HK-2 (cell line): ENCODE measurements around the gene GPC6.

Source experiments
- DNase-seq: peaks from one replicate; pipeline ENCODE4 v3.0.0-alpha.2; 2018; ENCODE audit not compliant: unreplicated experiment

GPC6 gene

DNA sequence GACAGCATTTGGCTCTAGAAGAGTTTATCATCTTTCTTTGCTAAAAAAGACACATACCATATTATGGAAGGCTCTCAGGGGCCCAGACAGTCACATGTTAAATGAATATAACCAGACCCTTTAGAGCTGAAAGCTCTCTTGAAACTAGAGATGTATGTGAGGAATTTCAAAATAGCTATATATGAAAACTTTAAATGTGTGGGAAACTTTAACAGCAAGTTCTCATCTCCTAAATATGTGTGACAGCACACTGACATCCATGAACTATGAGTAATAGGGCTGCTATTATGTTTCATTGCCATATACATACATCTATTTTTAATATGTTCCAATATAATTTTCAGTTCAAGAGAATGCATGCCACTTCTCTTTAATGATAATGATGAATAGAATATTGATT lies 509.5 kb downstream of the GPC6 start:
- DNase-seq: no peak

DNA sequence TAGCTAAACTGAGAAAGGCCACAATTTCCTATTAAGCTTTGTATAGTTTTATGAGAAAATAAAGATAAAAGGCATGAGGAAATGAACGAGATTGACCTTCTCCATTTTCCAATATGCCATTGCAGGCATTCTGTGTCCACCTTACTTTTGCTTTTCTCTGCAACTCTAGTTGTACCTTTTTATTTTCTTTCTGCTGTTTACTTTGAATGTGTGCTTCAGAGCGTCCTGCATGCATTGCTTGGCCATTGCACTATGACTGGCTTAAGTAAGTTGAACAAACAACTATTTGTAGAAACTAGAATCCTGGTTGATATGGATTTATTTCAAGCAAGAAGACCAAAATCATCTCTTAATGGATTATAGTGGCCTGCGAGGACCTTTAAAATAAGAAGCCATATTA lies 510.3 kb downstream of the GPC6 start:
- no peak for DNase-seq

- no peak for DNase-seq
Measured at GRCh38 chr13:93740334-93740733, 513.7 kb downstream of the GPC6 start.

- no peak for DNase-seq
Measured at GRCh38 chr13:93744033-93744432, 517.4 kb downstream of the GPC6 start.

- DNase-seq: no peak
Measured at GRCh38 chr13:93744886-93745285, 518.3 kb downstream of the GPC6 start.

DNA sequence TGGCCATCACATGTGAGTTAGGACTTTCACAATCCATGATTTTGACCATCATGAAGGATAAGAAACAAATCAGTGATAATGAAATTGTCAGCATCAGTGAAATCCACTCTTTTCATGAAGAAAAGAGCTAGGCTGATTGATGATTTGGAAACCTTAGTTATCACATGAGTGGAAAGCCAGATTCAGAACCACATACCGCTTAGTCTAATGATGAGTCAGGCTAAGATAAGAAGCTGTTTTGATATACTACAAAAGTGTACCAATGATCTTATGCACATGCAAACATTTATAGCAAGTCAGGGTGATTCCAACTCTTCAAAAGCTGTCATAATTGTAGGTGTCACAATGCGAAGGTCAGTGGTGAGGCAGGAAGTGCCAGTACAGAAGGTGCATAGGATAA lies 519.3 kb downstream of the GPC6 start:
- DNase-seq: no peak

DNA sequence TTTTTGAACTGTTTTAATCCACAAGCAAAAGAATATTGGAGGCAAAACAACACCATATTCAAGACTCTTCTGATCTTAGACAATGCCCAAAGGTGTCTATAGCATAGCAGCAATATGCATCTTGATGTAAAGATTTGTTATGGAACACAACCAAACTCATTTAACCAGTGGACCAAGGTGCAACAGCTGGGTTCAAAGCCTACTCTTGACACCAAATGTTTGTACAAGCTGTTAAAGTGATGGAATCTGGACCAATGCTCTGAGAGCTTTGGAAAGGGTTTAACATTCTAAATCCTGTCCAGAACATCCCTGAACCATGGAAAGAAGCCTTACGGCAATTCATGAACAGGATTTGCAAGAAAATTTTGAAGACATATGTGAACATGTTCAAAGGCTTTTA lies 520.0 kb downstream of the GPC6 start:
- DNase-seq: no peak

DNA sequence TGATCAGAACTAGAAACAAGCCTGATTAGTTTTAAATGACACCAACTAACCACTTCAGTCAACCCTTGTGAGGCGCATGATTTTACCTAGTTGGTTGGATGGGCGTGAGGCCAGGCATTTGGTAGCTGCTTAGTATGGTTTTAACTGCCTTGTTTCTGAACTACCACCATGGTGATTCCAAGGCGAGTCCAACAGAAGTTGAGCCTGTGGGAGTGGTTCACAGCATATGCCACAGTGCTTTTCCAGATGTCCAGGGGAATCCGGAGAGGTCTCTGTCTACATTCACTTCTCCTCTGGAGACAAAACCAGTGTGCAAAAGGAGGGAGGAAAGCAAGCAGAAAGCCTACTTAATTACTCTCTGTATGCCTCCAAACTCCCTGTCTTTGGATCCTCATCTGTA lies 524.1 kb downstream of the GPC6 start:
- DNase-seq: no peak

- no peak for DNase-seq
Measured at GRCh38 chr13:93751117-93751516, 524.5 kb downstream of the GPC6 start.

- DNase-seq: no peak
Measured at GRCh38 chr13:93752541-93752940, 525.9 kb downstream of the GPC6 start.

DNA sequence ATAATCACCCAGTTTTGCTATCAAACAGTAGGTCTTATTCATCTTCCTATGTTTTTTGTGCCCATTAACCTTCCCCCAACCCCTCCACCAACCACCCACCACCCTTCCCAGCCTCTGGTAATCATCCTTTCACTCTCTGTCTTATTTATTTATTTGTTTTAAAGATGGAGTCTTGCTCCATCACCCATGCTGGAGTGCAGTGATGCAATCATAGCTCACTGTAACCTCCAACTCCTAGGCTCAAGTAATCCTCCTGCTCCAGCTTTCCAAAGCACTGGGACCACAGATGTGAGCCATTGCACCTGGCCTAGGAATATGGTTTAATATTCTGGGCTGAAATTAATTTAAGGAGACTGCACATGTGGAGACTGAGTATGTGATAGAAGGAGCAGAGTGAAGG lies 527.0 kb downstream of the GPC6 start:
- no peak for DNase-seq

- DNase-seq: no peak
Measured at GRCh38 chr13:93755341-93755740, 528.7 kb downstream of the GPC6 start.

DNA sequence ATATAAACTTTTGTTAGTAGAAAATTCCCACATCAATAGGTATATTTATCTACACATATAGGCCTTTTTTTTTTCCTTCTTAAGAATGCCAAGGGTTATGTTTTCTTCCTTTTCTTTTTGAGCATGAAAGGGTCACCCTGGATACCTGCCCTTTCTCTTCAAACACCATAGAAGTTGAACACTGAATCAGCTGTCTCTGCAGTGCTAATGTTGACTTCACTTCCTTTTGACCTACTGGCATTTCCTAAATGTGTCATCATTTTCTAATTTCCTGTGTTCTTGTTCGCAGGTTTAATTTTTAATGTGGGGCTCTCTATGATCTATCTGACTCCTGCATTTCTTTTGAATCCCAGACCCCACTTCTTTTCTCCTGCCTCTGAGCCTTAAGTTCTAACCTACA lies 532.0 kb downstream of the GPC6 start:
- no peak for DNase-seq

GRCh38 chr13:93762708-93763426 lies 536.3 kb downstream of the GPC6 start:
- no peak for DNase-seq

DNA sequence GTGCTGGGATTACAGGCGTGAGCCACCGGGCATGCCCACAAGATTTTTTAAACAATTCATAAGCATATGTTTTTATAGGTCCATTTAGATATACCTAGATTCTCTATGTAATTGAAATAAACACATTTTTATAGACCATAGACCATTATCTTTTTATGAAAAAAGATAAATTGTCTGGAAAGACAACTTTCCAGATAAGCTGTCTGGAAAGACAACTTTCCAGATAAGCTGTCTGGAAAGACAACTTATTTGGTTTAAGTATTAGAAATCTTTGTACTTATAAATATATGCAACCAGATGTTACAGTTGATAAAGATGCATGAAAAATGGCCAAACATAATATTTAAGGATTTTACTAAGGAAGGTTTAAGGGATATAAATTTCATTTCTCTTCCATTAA lies 538.5 kb downstream of the GPC6 start:
- DNase-seq: no peak

GRCh38 chr13:93765811-93766210 lies 539.2 kb downstream of the GPC6 start:
- DNase-seq: no peak

DNA sequence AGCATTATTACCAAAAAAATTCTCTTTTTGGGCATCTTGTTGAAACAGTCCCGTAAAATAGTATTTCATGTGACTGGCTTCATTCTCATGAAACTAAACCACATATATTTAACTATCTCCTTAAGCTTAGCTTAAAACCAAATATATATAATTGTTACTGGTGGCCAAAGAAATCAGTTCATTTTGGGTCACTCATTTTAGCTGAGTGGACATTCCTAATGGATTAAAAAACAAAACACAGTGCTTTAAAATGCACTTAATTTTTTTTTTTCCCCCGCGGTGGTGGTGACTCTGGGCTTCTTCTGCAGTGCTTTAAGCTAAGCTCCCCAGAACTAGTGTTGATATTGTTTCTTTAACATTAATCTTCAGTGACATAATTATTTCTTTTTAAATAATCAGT lies 540.1 kb downstream of the GPC6 start:
- DNase-seq: no peak

DNA sequence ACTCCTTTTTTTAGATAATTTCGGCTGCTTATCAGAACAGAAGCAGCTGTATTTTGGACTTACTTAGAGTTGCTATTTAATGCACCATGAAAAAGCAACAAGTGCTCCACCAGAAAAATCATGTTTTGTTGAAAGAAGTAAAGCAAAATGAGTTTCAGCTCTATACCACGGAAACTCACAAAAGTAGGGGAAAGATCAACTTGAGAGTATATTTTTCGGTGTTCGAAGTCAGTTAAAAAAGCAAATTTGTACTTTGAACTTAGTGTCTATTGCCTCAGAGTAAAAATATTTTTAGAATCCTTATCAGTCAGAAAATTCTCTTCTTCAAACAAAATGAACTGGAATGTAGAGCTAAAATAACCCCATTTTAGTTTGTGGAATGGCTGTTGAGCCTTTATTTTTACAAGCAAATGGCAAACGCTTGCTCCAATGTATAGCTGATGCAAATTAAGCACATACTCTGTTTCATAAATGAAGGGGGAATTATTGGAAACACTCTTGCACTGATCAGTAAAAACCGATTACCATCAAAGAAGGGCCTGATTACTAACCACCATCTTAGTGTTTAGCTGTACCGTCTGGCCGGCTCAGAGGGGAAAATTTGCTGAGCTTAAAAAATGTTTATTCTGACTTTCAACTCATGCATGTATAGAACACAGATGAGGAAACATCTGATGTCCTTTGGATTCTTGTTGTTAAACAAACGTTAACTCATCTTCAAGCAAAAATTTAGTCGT lies 540.7 kb downstream of the GPC6 start:
- no peak for DNase-seq

GRCh38 chr13:93767917-93768409 lies 541.4 kb downstream of the GPC6 start:
- DNase-seq: no peak

GRCh38 chr13:93769101-93769500 lies 542.5 kb downstream of the GPC6 start:
- no peak for DNase-seq

- DNase-seq: no peak
Measured at GRCh38 chr13:93769607-93770006, 543.0 kb downstream of the GPC6 start.

GRCh38 chr13:93771227-93771626 lies 544.6 kb downstream of the GPC6 start:
- DNase-seq: no peak

- DNase-seq: no peak
Measured at GRCh38 chr13:93771782-93772181, 545.2 kb downstream of the GPC6 start.
